ENCODE results near the gene DDHD1.

Gene DDHD1

DNA sequence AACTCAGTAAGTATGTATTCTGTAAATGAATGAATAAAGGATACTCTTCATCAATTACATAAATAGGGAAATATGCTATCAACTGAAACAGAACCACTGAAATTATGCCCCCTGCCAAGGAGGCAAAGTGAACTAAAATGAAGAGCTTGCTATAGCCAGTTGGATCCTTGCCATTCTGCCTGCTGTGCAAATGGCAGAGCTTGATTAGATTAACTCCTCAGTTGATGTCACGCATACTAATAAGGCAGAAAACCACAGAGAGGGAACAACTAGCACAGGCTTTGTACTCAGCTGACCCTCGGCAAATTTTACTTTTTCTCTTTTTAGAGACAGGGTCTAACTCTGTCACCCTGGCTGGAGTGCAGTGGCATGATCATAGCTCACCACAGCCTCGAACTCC lies 165.6 kb downstream of the DDHD1 start:
- no peak for DNase-seq

DNA sequence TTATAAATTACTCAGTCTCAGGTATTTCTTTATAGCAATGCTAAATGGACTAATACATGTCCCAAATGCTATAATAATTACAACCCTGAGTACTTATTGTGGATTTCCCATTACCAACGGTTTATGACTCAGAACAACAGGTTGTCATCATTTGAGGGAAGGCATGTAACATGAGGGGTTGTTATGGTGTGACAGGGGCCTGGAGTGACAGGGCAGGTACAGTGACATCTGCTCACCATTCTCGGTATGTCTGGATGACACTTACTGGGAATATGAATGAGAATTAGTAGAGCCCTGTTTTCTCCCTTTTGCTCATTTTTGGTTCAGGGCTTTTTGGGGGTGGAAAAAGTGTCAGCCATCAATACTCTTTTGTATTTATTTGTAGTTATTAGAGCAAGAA lies 166.1 kb downstream of the DDHD1 start:
- DNase-seq, result no peak

Data from stimulated activated CD4-positive, alpha-beta T cell treated with anti-CD3 and anti-CD28 coated beads, Interleukin-2, amount 100 ng/mL, for 48 hours (primary cell).